HG02642 (cell line): ENCODE data around the gene ARL3.
"Not testable (repeated sequence)": the region's sequence is repeated elsewhere in the genome, so short reads cannot be mapped to it uniquely, and the experiment has no call there.

Experiments used
- ATAC-seq: cut with Tn5 transposase; IDR thresholded peaks from one replicate; pipeline ENCODE4 v1.9.1; 2021; ENCODE audit warnings: mild to moderate bottlenecking; ENCODE audit not compliant: unreplicated experiment, poor library complexity

Gene ARL3

GRCh38 chr10:102740229-102740628 lies 26.0 kb upstream of the ARL3 start:
- ATAC-seq, result no peak

DNA sequence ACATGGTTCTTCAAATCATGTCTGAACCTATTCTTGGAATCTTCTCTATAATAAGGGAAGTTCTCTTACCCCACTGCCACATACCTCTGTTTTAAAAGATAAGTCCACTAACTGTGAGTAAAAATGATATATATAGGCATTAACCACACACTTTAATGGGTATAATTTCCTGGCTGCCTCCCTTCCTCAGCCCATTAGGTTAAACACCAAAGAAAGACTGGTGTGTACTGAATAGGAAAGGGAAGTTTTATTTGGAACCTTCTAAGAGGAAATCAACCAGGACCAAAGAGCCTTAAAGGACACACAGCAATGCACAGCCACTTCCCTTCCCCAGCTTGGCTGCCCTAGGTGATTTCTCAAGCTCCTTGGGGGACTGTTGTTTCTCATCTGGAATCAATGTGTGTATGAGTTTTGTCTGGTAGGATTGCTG lies 24.5 kb upstream of the ARL3 start:
- no peak for ATAC-seq

- no peak for ATAC-seq
These were observed 20.9 kb upstream of the ARL3 start for GRCh38 chr10:102735065-102735562.

DNA sequence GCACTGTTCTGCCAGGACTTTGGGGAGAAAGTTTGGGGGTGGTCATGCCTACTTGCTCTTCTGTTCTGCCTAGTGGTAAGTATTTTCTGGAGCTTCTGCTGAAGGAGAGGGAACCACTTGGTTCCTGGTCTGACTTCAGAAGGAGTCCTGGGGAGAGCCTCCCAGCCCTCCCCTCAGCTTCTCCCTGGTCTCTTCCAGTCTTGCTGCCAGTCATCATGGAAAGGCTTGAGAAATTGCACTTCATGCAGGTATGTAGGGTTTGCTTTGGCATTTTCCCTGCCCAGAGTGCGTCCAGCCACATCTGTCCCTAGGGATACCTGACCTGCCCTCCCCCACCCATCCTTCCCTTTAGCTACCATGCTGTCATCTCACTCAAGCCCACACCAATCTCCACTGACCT lies 18.5 kb upstream of the ARL3 start:
- ATAC-seq, result no peak

DNA sequence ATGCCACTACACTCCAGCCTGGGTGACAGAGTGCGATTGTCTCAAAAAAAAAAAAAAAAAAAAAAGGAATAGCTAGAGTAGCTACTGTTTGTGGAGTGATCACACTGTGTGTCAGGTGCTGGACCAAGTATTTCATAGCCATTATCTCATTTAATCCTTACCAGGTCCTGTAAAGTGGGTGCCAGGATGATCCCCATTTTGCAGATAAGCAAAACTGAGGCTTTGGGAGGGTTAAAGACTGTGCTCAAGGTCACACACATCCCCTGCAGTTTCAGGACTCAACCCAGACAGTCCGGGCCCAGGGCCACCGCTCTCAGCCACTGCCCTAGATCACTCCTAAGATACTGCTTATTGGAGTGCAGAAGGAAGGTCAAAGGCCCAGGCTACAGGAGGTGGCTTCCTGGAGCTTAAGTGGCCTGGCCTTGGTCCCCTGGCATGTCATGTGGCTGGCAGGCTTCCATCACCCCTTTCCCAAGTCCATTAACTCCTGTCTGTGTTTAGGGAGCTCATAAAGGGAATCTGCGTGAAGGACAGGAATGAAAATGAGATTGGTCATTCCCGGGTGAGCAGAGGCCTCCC lies 17.1 kb upstream of the ARL3 start:
- ATAC-seq, result no peak

GRCh38 chr10:102729029-102730026 lies 15.1 kb upstream of the ARL3 start:
- ATAC-seq, result no peak

GRCh38 chr10:102727037-102727818 lies 13.0 kb upstream of the ARL3 start:
- no peak for ATAC-seq

DNA sequence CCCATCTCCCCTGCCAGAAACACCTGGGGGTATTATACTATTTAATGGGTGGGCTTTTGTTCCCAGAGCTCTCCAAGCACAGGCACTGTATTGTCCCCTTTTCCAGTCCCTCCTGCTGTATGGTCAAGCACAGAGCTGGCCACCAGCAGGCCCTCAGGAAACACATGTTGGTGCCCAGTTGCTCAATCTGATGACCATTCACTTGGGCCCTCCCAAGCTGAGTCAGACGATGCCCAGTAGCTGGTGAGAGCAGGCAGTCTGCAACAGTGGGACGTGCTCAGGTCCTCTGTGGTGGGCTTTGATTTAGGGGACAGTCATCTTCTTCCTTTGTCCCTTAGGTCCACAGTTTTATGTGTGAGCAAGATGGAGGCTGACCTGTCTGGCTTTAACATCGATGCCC lies 12.1 kb upstream of the ARL3 start:
- no peak for ATAC-seq

- no peak for ATAC-seq
These were observed 9.8 kb upstream of the ARL3 start for GRCh38 chr10:102723989-102724388.

GRCh38 chr10:102721954-102722353 lies 7.8 kb upstream of the ARL3 start:
- ATAC-seq, result no peak

DNA sequence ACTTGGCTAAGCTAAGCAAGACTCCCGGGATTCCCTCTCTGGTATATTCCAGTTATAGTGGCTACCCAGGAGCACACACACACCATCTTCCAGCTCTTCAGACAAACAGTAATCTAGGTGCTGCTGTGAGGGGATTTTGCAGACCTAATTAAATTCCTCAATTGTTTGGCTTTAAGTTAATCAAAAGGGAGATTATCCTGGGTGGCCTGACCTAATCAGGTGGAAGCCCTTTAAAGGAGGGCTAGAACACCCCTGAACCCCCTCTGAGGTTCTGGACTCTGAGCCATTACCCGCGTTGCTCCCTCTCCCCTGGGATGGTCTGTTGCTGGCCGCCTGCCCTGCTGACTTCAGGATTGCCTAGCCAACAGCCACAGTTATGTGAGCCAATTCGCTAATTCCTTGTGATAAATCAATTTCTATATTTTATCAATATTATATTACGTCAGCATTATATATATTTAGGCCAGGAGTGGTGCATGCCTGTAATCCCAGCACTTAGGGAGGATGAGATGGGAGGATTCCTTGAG lies 6.6 kb upstream of the ARL3 start:
- ATAC-seq, result no peak

GRCh38 chr10:102720337-102720736 lies 6.1 kb upstream of the ARL3 start:
- ATAC-seq, result no peak

DNA sequence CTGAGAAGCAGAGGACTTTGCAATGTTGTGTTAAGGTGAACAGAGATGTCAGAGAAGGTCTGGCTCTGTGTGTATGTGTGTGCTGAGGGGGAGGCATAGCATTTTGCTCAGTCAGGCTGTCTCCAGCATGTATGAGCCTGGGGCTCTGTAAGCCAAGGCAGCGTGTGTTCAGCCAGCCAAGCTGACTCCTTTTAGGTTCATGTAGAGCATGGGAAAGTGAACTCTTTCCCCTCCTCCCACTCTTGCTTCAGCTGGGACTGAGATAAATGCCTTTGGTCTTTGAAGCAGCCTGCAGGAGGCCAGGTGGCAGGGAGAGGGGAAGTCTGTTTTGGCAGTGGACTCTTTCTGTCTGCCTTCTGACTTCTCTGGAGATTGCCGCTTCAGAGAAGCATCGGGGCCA lies 4.0 kb upstream of the ARL3 start:
- ATAC-seq, result no peak

DNA sequence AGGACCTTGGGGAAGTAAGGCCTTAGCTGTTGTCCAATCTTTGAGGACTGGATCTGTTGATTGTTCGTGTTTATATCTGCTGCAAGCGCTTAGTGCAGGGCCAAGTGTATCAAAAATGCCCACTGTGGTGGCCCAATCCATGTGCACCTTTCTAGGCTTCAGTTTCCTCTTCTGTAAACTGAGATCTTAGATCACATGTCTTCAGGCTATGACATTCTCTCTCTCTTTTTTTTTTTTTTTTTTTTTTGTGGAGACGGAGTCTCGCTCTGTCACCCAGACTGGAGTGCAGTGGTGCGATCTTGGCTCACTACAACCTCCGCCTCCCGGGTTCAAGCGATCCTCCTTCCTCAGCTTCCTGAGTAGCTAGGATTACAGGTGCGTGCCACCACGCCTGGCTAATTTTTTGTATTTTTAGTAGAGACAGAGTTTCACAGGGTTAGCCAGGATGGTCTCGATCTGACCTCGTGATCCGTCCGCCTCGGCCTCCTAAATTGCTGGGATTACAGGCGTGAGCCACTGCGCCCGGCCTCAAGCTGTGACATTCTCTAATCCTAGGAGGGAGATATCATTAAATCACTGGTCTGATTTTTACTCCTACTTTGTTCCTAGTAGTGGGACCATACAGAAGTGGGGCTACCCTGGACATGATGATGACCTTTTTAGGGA lies 2.8 kb upstream of the ARL3 start:
- ATAC-seq, result not testable (repeated sequence)

GRCh38 chr10:102715880-102716279 lies 1.7 kb upstream of the ARL3 start:
- no peak for ATAC-seq

GRCh38 chr10:102714621-102715455 lies 641 bp upstream of the ARL3 start, which contains the start of gene SFXN2:
TSS of gene SFXN2 (plus strand) at chr10:102714636. CDS start at chr10:102726637, 12,001 bp downstream.
- ATAC-seq, result peak; percentile 29

DNA sequence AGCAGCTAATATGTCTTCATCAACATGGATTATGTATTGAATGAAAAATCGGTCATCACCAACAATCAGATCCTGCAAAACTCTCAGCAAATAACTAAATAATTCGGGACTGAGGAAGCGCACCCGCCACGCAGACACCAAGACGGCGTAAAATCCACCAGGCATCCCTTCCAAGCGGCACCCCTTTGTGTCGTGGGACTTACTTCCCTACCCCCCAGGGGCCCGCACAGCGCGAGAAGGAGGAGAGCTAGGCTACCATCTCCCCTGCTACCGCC lies 721 bp downstream of the ARL3 start:
- no peak for ATAC-seq

DNA sequence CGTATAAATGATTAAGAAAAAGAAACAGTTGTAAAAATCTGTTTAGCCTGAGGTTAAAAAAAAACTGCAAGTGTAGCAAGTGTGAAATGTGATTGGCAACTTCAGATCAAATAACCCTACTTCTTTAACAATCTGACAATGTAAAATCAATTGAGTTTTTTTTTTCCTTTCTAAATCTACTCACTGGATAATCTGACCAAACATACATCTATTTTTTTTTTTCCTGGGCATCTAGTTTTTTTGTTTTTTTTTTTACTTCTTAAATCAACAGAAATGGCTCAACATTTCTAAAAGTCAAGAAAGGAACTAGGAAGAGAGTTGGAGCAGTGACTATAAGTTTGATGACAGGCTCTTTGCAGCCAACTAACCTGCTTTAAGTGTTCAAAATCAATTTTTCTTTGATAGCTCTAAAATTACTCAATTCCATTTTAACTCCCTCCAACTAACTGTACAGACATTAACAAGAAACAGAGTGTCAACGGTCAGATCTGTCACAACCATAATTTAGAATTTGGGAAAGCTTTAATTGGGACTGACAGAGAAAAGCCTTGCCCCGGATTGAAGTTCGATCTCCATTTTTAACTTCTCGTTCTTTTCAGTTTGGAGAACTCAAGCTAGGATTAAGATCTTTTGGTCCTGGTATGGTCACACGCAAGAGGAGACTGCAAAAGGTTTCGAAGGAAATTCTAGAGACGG lies 1.2 kb downstream of the ARL3 start:
- ATAC-seq, result no peak

DNA sequence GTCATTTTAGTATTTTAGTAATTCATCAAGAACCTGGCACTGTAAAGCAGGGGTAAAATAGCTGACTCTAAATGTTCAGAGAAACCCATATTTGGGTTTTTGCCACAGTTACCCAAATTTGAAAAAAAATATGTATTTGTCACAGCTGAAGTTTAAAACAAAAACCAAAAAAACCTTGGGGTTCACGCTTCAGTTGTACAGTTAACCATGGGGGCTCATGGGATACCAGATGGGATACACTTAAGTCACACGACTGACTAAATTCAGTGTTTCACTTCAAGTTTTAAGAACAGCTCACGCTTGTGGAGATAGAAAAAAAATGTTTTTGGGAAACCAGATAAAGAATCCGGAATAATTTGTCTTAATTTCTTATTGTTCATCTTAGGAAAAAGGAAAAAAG lies 2.1 kb downstream of the ARL3 start:
- ATAC-seq, result no peak
